ENCODE data around the gene UTP15.
A peak's percentile ranks its signal among the peaks of the same experiment; 100 is the strongest.

UTP15 gene

GRCh38 chr5:73565969-73566547 is 515 bp downstream of the UTP15 start:
- no peak for DNase-seq

- no peak for DNase-seq
Measured at GRCh38 chr5:73582285-73583145, 17.0 kb downstream of the UTP15 start.

DNA sequence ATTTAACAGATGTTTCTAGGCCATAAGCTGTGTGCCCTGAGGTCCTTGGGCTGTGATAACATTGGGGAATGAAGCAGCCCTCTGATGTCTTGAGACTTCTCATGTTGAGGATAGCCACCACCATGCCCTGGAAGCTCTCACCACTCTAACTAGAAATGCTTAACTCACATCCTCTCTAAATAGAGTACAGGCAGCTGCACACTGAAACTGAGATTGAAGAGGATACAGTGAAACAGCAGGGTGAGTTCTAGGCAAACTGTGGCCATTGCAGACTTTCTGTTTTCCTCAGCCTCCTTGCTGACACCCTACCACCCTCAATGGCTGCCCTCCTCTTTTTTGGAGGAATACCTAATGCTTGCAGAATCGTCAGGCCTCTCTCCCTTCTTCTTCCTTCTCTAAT is 22.4 kb downstream of the UTP15 start:
- no peak for DNase-seq

DNA sequence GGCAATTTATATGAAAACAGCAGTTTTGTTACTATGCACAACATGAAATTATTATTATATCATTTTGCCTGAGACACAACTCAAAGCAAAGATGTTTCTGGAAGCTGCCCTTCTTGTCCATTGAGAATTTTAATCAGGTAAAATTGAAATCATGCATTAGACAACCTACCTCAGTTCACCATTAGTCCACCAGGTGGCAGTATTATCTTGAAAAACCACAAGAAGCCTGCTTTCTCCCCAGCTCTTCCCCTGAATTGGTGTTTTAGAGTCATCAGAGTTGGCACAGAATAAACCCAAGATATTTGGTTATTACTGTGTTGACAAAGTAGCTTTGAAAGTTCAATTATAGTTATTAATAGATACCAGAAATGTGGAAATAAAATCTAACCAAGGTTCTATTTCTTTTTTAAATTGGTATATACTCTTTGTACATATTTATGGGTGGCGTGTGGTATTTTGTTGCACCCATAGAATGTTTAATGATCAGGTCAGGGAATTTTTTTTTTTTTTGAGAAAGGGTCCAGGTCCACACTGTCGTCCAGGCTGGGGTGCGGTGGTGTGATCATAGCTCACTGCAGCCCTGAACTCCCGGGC is 25.7 kb downstream of the UTP15 start:
- DNase-seq: peak; percentile 57

- no peak for DNase-seq
Measured at GRCh38 chr5:73591698-73592501, 26.4 kb downstream of the UTP15 start.

DNA sequence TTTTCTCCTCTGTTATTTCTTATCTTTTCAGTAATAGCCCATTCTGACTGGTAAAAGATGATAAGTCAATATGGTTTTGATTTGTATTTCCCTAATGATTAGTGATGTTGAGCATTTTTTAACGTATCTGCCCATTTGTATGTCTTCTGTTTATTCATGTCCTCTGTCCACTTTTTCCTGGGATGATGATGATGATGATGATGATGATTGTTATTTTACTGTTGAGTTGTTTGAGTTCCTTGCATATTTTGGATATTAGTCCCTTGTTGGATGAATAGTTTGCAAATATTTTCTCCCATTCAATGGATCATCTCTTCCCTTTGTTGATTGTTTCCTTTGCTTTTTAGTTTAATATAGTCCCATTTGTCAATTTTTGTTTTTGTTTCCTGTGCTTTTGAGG is 27.0 kb downstream of the UTP15 start:
- no peak for DNase-seq

DNA sequence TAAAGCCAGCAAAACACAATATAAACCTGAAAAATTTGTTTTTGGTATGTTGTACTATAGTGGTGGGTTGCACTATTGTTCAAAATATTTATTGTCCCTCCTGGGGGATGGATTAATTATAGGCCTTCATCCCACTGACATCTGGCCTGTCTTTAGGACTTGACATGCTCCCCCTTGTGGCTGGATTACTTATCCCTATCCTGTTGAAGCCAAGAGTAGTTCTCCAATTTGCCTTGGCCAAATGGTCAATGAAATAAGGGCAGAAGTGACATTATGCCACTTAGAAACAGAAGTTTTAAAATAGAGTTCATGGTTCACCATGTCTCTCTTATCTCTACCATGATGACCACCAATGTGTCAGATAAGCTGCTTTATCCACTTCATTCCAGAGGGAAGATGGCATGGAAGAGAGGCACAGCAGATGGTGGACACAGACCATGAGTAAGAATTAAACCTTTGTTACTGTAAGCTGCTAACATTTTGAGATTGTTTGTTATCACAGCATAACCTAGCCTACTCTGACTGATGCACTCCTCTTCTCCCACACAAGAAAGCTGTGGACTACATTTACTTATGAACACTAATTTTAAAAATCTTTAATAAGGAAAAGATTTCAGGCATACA is 31.3 kb downstream of the UTP15 start:
- DNase-seq: peak; percentile 16

DNA sequence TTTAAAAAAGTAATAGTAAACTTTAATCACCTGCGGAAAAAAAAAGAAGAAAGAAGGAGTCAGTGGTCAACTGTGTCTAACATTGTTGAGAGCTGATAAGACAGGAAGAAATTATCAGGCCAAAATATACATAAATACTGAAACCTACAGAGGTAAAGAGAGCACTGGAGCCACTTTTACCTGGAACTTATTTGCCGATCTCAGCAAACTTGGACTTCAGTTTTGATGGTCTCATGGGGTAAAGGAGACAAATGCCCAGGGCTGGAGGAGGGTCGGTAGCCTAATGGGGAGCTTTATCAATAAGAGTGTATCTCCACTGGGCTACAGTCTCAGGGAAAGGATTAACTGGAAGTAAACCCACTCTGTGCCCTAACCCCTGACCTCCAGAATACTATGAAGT is 33.8 kb downstream of the UTP15 start:
- DNase-seq: no peak

GRCh38 chr5:73603998-73604397 is 38.5 kb downstream of the UTP15 start:
- no peak for DNase-seq

- no peak for DNase-seq
Measured at GRCh38 chr5:73605223-73606087, 39.9 kb downstream of the UTP15 start.

GRCh38 chr5:73606206-73606753 is 40.7 kb downstream of the UTP15 start:
- no peak for DNase-seq

DNA sequence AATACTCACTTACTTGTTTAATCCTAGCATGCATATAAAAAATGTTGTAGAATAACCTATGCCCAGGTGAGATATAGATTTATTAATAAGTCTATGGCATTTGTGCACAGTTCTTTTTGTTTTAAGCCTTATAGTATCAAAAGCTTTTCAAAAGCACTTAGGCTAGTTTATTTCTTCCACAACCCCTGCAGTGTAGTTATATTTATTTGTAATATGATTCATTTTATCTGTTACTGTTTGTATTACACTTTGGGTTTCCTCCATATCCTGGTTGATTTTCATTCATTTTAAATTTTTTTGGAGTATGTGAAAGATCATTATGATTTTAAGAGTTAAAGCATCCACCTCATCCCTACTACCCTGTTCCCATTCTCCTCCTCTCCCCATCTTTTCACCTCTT is 41.7 kb downstream of the UTP15 start:
- DNase-seq: no peak

- no peak for DNase-seq
Measured at GRCh38 chr5:73612799-73613198, 47.3 kb downstream of the UTP15 start.

DNA sequence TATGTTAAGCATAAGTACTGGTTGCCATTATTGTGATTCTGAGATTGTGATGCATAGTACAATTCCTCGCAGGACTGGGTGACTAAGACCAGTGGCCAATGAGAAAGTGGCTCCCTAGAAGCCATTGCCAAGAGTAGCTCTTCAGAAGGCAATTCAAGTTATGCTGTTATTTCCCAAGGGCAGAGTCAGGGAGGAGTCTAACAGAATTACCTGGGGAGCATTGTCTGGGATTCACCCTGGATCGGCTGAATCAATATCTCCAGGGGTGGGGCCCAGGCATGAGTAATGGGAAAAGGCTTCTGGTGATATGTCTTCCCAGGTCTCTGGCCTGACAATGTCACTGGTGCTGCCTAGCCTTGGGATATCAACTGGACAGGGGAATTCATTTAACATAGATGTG is 49.5 kb downstream of the UTP15 start:
- no peak for DNase-seq

GRCh38 chr5:73615947-73616346 is 50.4 kb downstream of the UTP15 start:
- no peak for DNase-seq

DNA sequence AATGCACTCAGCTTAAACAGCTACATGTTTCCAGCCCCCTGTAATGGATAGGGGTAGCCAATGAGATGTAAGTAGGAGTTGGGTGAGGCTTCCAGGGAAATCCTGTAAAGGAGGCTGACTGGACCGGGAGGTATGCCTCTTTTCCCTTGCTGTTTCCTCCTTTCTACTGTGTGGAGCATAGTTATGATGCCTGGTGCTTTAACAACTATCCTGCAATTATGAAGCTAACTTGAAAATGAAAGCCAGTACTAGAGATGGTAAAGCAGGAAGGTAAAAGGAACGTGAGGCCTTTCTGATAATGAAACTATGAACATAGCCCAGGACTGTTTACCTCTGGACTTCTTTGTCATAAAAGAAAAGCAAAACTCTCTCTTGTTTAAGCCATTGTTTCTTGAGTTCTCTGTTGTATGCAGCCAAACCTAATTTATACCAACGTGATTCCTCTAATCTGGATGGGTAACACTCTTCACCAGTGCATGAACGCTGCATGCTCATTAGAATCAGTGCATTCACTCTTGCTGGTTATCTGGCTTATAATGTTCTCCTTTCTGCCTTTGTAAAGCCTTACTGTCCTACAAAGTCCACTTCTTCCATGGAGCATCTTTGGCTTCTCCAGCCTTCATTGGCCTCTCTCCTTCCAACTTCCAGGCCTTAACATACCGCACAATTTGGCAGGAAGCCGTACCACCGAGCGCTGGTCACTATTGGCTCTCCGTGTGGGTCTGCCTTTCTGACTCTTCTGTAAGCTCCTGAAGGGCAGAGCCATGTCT is 52.2 kb downstream of the UTP15 start:
- DNase-seq: no peak

GRCh38 chr5:73619606-73620333 is 54.2 kb downstream of the UTP15 start:
- DNase-seq: no peak

GRCh38 chr5:73620334-73620687 is 54.8 kb downstream of the UTP15 start:
- no peak for DNase-seq

- no peak for DNase-seq
Measured at GRCh38 chr5:73623060-73623459, 57.5 kb downstream of the UTP15 start.

GRCh38 chr5:73623901-73624404 is 58.4 kb downstream of the UTP15 start:
- DNase-seq: no peak

All from NCI-H2029 (cell line).